Mucosa of stomach (tissue), 1 donor: ENCODE data around the gene PLGRKT.
"Not testable (repeated sequence)": the region's sequence is repeated elsewhere in the genome, so short reads cannot be mapped to it uniquely, and the experiment has no call there.

Experiments
- H3K27me3 ChIP-seq: one replicate; pipeline ENCODE4 v1.7.0; 2013; ENCODE audit warnings: mild to moderate bottlenecking, low read length; ENCODE audit not compliant: control insufficient read depth, insufficient read depth
- H3K36me3 ChIP-seq: one replicate; pipeline ENCODE4 v1.7.0; 2013; ENCODE audit warnings: low read length; ENCODE audit not compliant: control insufficient read depth, insufficient read depth
- H3K4me1 ChIP-seq: one replicate; pipeline ENCODE4 v1.7.0; 2013; ENCODE audit warnings: mild to moderate bottlenecking, low read length; ENCODE audit not compliant: control insufficient read depth, insufficient read depth
- H3K4me3 ChIP-seq: one replicate; pipeline ENCODE4 v1.7.0; 2013; ENCODE audit warnings: low read length
- H3K9ac ChIP-seq: one replicate; pipeline ENCODE4 v1.7.0; 2013; ENCODE audit warnings: mild to moderate bottlenecking, low read length, moderate library complexity
- H3K9me3 ChIP-seq: one replicate; pipeline ENCODE4 v1.7.0; 2013; ENCODE audit warnings: mild to moderate bottlenecking, low read length, moderate library complexity; ENCODE audit not compliant: control insufficient read depth
- donor health status: Pancreatic carcinoma.

Gene PLGRKT

DNA sequence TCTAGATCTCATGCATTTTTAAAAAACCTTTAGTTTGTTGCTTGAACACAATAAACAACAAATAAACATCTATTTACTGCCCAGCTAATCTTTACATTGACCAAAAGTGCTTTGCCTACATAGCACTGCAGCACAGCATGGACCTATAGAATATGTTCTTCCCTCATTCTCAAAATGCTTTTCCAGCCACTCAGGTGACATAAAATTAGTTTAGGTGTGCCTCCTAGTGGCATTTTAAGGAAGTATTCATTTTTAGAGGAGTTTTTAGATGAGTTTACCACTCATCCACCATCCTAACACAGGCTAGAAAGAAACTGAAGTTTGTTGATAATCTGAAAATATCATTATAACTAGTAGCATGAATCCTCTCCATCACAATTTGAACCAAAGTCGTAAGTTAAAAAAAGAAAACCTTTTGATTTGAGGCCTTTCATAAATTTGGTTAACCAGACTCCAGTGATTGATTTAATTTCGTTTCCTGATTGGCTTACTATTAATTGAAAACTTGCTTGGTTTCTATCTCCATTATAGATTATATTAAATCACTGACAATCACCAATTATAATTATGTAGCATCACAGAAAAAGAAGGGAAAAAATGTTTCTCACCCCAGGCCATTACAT lies 12.6 kb downstream of the PLGRKT start:
- H3K9ac ChIP-seq = no peak overlapping the region
- no peaks in the 10 kb centered on the region for H3K27me3 ChIP-seq
- H3K4me3 ChIP-seq = no peak overlapping the region
- no peaks in the 10 kb centered on the region for H3K4me1 ChIP-seq
- H3K36me3 ChIP-seq = no peaks in the 10 kb centered on the region
- no peaks in the 10 kb centered on the region for H3K9me3 ChIP-seq

DNA sequence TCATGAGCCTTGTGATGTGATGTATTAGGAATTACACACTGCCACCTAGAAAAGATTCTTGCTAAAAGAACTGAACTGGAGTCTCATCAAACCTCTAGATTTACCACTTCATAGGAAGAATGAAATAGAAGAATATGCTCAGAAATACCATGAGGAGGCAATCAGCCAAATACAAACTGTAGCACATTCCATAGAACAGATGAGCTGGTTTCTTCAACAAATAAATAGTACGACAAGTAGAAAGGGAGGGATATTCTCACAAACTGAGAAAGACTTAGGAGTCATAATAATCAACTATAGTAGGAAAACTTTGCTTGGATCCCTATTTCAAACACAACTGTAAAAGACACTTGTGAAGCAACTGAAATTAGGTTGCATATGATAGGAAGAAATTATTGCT lies 15.4 kb downstream of the PLGRKT start:
- Histone ChIP-seq H3K27me3 (no peaks in the 10 kb centered on the region), H3K4me3 (no peak overlapping the region), H3K36me3 (no peaks in the 10 kb centered on the region), H3K4me1 (no peaks in the 10 kb centered on the region), H3K9ac (no peak overlapping the region), H3K9me3 (no peaks in the 10 kb centered on the region)

- H3K4me3 ChIP-seq = no peak overlapping the region
- H3K4me1 ChIP-seq = no peaks in the 10 kb centered on the region
- H3K9ac ChIP-seq = no peak overlapping the region
- H3K36me3 ChIP-seq = no peaks in the 10 kb centered on the region
- no peaks in the 10 kb centered on the region for H3K9me3 ChIP-seq
- no peaks in the 10 kb centered on the region for H3K27me3 ChIP-seq
Measured at GRCh38 chr9:5421163-5421562, 16.6 kb downstream of the PLGRKT start.

GRCh38 chr9:5419987-5420386 lies 17.7 kb downstream of the PLGRKT start:
- Histone ChIP-seq H3K27me3 (no peaks in the 10 kb centered on the region), H3K9me3 (no peaks in the 10 kb centered on the region), H3K9ac (no peak overlapping the region), H3K4me1 (no peaks in the 10 kb centered on the region), H3K4me3 (no peak overlapping the region), H3K36me3 (no peaks in the 10 kb centered on the region)

DNA sequence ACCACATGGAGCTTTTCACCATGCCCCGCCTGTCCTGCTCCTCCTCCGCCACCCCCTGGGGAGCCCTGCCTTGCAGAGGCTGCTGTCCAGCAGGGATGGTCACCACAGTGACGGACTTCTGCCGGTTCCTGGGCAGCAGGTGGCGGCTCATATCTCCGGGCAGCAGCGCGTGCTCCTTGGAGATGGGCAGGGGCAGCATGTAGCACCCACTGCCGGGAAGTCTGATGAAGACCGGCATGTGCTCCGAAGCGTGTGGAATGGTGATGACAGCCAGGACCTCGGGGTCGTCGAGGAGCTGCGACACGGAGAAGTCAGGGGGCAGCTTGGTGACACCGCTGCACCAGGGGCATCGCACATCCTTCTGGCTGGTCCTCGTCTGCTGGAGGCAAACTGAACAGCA lies 19.2 kb downstream of the PLGRKT start:
- Histone ChIP-seq H3K9ac (no peak overlapping the region), H3K4me1 (no peaks in the 10 kb centered on the region), H3K27me3 (no peaks in the 10 kb centered on the region)

GRCh38 chr9:5416953-5417352 lies 20.8 kb downstream of the PLGRKT start:
- H3K36me3 ChIP-seq = no peaks in the 10 kb centered on the region
- H3K9ac ChIP-seq = no peak overlapping the region
- H3K9me3 ChIP-seq = no peaks in the 10 kb centered on the region
- no peaks in the 10 kb centered on the region for H3K4me1 ChIP-seq
- H3K27me3 ChIP-seq = no peaks in the 10 kb centered on the region
- H3K4me3 ChIP-seq = no peak overlapping the region

More for the DNA sequence above, 19.2 kb downstream of the PLGRKT start:
- Histone ChIP-seq H3K4me3 (no peak overlapping the region), H3K9me3 (no peaks in the 10 kb centered on the region), H3K36me3 (no peaks in the 10 kb centered on the region)

DNA sequence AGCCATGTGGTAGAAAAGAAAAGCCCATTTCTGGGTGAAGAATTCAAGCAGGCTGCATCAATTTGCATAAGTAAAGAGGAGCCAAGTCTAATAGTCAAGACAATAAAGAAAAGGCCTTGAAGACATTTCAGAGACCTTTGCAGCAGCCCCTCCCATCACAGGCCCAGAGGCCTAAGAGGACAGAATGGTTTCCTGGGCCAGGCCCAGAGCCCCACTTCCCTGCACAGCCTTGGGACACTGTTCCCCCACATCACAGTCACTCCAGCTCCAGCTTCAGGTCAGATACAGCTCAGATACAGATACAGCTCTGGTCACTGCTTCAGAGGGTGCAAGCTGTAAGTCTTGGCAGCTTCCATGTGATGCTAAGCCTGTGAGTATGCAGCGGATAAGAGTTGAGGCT lies 29.1 kb downstream of the PLGRKT start:
- Histone ChIP-seq H3K4me1 (no peaks in the 10 kb centered on the region), H3K9ac (no peak overlapping the region), H3K4me3 (no peak overlapping the region), H3K9me3 (no peaks in the 10 kb centered on the region), H3K36me3 (no peaks in the 10 kb centered on the region), H3K27me3 (no peaks in the 10 kb centered on the region)

DNA sequence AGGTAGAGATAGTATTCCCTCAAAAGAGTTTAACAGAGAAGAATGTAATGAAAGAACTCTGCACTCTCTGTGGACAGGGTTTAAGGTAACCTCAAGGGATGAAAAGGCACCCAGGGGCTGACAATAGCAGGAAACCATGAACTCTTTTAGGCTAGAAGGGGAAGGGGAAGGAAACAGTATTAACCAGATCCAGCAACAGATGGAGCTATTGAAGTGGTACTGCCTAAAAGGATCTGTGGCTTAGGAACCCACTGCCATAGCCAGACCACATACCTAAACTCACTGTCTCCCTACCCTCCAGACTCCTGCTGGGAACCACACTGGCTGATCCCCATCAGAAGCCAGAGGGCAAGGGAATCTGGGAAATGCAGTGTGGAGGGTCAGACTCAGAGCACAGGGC lies 35.5 kb downstream of the PLGRKT start:
- H3K36me3 ChIP-seq = no peaks in the 10 kb centered on the region
- H3K4me1 ChIP-seq = no peaks in the 10 kb centered on the region
- no peak overlapping the region for H3K4me3 ChIP-seq
- no peaks in the 10 kb centered on the region for H3K27me3 ChIP-seq
- no peak overlapping the region for H3K9ac ChIP-seq
- no peaks in the 10 kb centered on the region for H3K9me3 ChIP-seq

DNA sequence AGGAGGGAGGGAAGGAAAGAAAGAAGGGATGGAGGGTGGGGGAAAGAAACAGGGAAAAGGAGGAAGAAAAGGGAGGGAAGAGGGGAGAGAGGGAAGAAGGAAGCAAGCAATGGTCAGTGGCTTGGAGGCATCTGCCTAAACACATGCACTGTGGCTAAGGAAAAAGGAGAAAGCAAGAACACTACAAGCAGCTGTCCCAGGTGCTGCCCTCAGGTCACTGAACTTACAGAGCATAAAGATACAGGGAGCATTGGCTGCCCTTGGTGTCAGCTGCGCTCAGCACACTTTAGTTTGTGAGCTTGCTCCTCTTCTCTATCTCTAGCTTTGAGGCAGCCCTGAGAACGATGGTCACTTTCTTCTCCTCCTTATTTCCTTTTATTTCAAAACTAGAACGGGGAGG lies 40.2 kb downstream of the PLGRKT start:
- H3K4me1 ChIP-seq, H3K36me3 ChIP-seq, H3K9ac ChIP-seq, H3K9me3 ChIP-seq, H3K4me3 ChIP-seq, H3K27me3 ChIP-seq: not testable (repeated sequence)

GRCh38 chr9:5395428-5395827 lies 42.3 kb downstream of the PLGRKT start:
- Histone ChIP-seq H3K36me3 (no peaks in the 10 kb centered on the region), H3K4me1 (no peaks in the 10 kb centered on the region), H3K9ac (no peak overlapping the region), H3K9me3 (no peaks in the 10 kb centered on the region), H3K27me3 (no peaks in the 10 kb centered on the region), H3K4me3 (no peak overlapping the region)

DNA sequence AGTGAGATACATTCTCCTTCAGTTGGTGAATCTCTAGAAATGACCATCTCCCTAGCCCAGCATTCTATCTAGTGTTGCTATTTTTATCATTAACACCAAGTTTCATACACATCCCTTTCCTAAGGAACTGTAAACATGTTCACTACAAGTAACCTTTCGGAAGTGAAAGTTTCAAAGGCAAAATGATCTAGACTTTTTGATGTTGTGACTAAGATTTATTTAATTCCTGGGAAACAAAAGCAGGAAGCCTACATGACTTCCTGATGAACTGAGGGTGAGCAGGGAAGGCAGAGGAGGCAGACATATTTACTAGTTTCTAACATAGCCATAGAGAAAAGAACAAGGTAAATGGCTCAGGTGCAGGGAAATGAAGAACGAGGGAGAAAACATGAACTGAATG lies 43.7 kb downstream of the PLGRKT start:
- not testable (repeated sequence) for H3K9me3 ChIP-seq, H3K27me3 ChIP-seq, H3K36me3 ChIP-seq, H3K9ac ChIP-seq, H3K4me3 ChIP-seq, H3K4me1 ChIP-seq

GRCh38 chr9:5393497-5393896 lies 44.2 kb downstream of the PLGRKT start:
- Histone ChIP-seq H3K9ac (no peak overlapping the region), H3K36me3 (no peaks in the 10 kb centered on the region), H3K4me3 (no peak overlapping the region), H3K9me3 (no peaks in the 10 kb centered on the region), H3K4me1 (no peaks in the 10 kb centered on the region), H3K27me3 (no peaks in the 10 kb centered on the region)

DNA sequence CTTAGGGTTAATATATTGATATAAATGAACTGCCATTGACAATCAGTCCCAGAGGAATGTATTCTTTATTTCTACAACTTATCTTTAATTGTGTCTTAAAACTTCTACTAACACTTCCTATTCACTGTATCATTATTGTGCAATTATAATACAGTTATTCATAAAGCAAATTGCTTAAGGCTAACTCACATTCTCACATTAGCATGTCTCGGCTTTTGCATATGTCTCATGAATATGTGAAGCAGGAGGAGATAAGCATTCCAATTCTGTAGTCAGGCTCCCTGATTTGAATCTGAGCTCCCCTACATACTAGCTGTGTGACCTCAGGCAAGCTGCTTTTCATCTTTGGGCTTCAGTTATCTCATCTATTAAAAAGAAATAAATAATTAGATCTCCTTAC lies 45.4 kb downstream of the PLGRKT start:
- no peaks in the 10 kb centered on the region for H3K4me1 ChIP-seq
- no peaks in the 10 kb centered on the region for H3K36me3 ChIP-seq
- no peaks in the 10 kb centered on the region for H3K9me3 ChIP-seq
- no peak overlapping the region for H3K4me3 ChIP-seq
- H3K9ac ChIP-seq = no peak overlapping the region
- no peaks in the 10 kb centered on the region for H3K27me3 ChIP-seq
